Measurements from ENCODE around the gene EPB41L1.

The EPB41L1 gene

GRCh38 chr20:36262440-36262839 is 107.9 kb downstream of the EPB41L1 start:
- DNase-seq (ENCODE audit: low read depth) = no peak

- no peak for DNase-seq (ENCODE audit: low read depth)
Measured at GRCh38 chr20:36264426-36265246, 110.1 kb downstream of the EPB41L1 start.

- DNase-seq (ENCODE audit: low read depth) = no peak
Measured at GRCh38 chr20:36266189-36266588, 111.6 kb downstream of the EPB41L1 start.

GRCh38 chr20:36267605-36268381 is 113.3 kb downstream of the EPB41L1 start:
- DNase-seq (ENCODE audit: low read depth) = no peak

GRCh38 chr20:36268440-36269342 is 114.2 kb downstream of the EPB41L1 start:
- no peak for DNase-seq (ENCODE audit: low read depth)

GRCh38 chr20:36269507-36269906 is 115.0 kb downstream of the EPB41L1 start:
- no peak for DNase-seq (ENCODE audit: low read depth)

GRCh38 chr20:36270744-36271638 is 116.5 kb downstream of the EPB41L1 start:
- DNase-seq (ENCODE audit: low read depth) = no peak

- no peak for DNase-seq (ENCODE audit: low read depth)
Measured at GRCh38 chr20:36271639-36272546, 117.4 kb downstream of the EPB41L1 start.

GRCh38 chr20:36272547-36273220 is 118.1 kb downstream of the EPB41L1 start:
- no peak for DNase-seq (ENCODE audit: low read depth)

- DNase-seq (ENCODE audit: low read depth) = no peak
Measured at GRCh38 chr20:36273414-36274180, 119.1 kb downstream of the EPB41L1 start.

- DNase-seq (ENCODE audit: low read depth) = no peak
Measured at GRCh38 chr20:36274181-36274841, 119.8 kb downstream of the EPB41L1 start.

GRCh38 chr20:36275011-36275410 is 120.5 kb downstream of the EPB41L1 start:
- no peak for DNase-seq (ENCODE audit: low read depth)

GRCh38 chr20:36275441-36276189 is 121.1 kb downstream of the EPB41L1 start:
- DNase-seq (ENCODE audit: low read depth) = no peak

GRCh38 chr20:36277546-36277945 is 123.0 kb downstream of the EPB41L1 start:
- no peak for DNase-seq (ENCODE audit: low read depth)

- DNase-seq (ENCODE audit: low read depth) = no peak
Measured at GRCh38 chr20:36279362-36279761, 124.8 kb downstream of the EPB41L1 start.

- no peak for DNase-seq (ENCODE audit: low read depth)
Measured at GRCh38 chr20:36279776-36280175, 125.2 kb downstream of the EPB41L1 start.

- DNase-seq (ENCODE audit: low read depth) = no peak
Measured at GRCh38 chr20:36281785-36282380, 127.3 kb downstream of the EPB41L1 start.

Data from activated T-helper 9 cell treated with anti-CD3 and anti-CD28 coated beads, Interleukin-2, amount 50 U/mL, for 16 hours (primary cell).